Panc1 (cell line): Measurements from ENCODE around the gene FAM228B. TPM values are rescaled to one million over a fixed set of nuclear protein-coding genes. Genes with fewer than 3 reads are reported as not detected.

Source experiments
- ATAC-seq: fragments of 200-7000 bp; cut with Tn5 transposase; 2 replicates; pipeline ENCODE4 v1.9.1; 2020; ENCODE audit warnings: mild to moderate bottlenecking, moderate library complexity
- BruUV-seq: library from RNA; stranded (reverse); fragments of 400-500 nt; replicated peaks from 2 replicates; lab custom pipeline; 2021; lab: Mats Ljungman, UMichigan
- CTCF ChIA-PET: fragments of 300-600 bp; sonication (Branson Sonifier 250); formaldehyde crosslinking; loops from one replicate; lab custom pipeline; 2022; ENCODE audit warnings: antibody characterized with exemption; lab: Charles Lee
- POLR2A ChIA-PET: fragments of 300-600 bp; sonication (Branson Sonifier 250); formaldehyde crosslinking; loops from one replicate; lab custom pipeline; 2022; ENCODE audit warnings: antibody characterized with exemption; lab: Charles Lee
- DNase-seq: peaks from one replicate; pipeline ENCODE4 v3.0.0-alpha.2; 2010; ENCODE audit warnings: low read depth, low spot score
- H3K27ac ChIP-seq: 2 replicates; pipeline ENCODE4 v1.5.1; 2011; ENCODE audit warnings: mild to moderate bottlenecking, low read length, inconsistent platforms
- H3K27me3 ChIP-seq: fragments of 200-500 bp; sonication (Bioruptor generic); 2 replicates; pipeline ENCODE4 v1.6.0; 2014; ENCODE audit warnings: low read length, inconsistent platforms; ENCODE audit not compliant: control insufficient read depth, insufficient read depth
- H3K36me3 ChIP-seq: fragments of 200-500 bp; sonication (Bioruptor generic); 2 replicates; pipeline ENCODE4 v1.5.1; 2014; ENCODE audit warnings: inconsistent platforms, mild to moderate bottlenecking, low read length, moderate library complexity; ENCODE audit not compliant: control insufficient read depth, insufficient read depth
- H3K4me1 ChIP-seq: 2 replicates; pipeline ENCODE4 v1.5.1; 2011; ENCODE audit warnings: inconsistent platforms, mild to moderate bottlenecking, low read length, moderate library complexity; ENCODE audit not compliant: control insufficient read depth, insufficient read depth
- H3K4me3 ChIP-seq, 2 experiments: 2 replicates each; pipeline ENCODE4 v1.5.1; 2011 to 2012; ENCODE audit warnings: low read depth in 2 of 2, low read length in 2 of 2, mild to moderate bottlenecking in 2 of 2, inconsistent platforms in 1 of 2, moderate library complexity in 1 of 2
- H3K9me3 ChIP-seq: fragments of 200-500 bp; sonication (Bioruptor generic); 2 replicates; pipeline ENCODE4 v1.5.1; 2014; ENCODE audit warnings: low read depth, mild to moderate bottlenecking, inconsistent platforms, low read length, moderate library complexity; ENCODE audit not compliant: control insufficient read depth, insufficient read depth
- POLR2AphosphoS5 ChIP-seq: IDR thresholded peaks from 2 replicates; pipeline ENCODE4 v1.6.1; 2012; ENCODE audit warnings: mild to moderate bottlenecking, low read depth, low read length, moderate library complexity
- SIN3A ChIP-seq: IDR thresholded peaks from 2 replicates; pipeline ENCODE4 v1.6.1; 2012; ENCODE audit warnings: low read depth, mild to moderate bottlenecking, low read length, moderate library complexity, borderline replicate concordance; ENCODE audit not compliant: insufficient read depth
- TCF7L2 ChIP-seq: IDR thresholded peaks from 2 replicates; pipeline ENCODE4 v1.6.1; 2011; ENCODE audit warnings: mild to moderate bottlenecking, low read depth, low read length, inconsistent platforms
- in situ Hi-C: cut with HindIII; loops from 2 replicates; pipeline ENCODE4 v1.10.0; 2016; ENCODE audit warnings: low sequenced_read_pairs, low pct_unique_long_range_greater_than_20kb
- intact Hi-C: fragments of 100-400 bp; cut with micrococcal nuclease; formaldehyde crosslinking; loops from one replicate; pipeline ENCODE4 v1.10.0; 2022; ENCODE audit not compliant: unreplicated experiment
- total RNA-seq: library from RNA; stranded (reverse); gene quantifications from one replicate; pipeline ENCODE4 v1.2.1, GENCODE V29; 2021; ENCODE audit not compliant: unreplicated experiment
- TF ChIP-seq, protein P1 (sequence below): fragments of 450-650 bp; IDR thresholded peaks from 2 replicates; pipeline ENCODE4 v1.5.1; 2017; ENCODE audit warnings: mild to moderate bottlenecking
- TF ChIP-seq, protein P2 (sequence below), 2 experiments: IDR thresholded peaks; 2 replicates each; pipeline ENCODE4 v1.6.1; 2011 to 2012; ENCODE audit warnings: low read depth in 2 of 2, control low read depth in 1 of 2, low read length in 1 of 2, mild to moderate bottlenecking in 1 of 2, moderate library complexity in 1 of 2; ENCODE audit not compliant: insufficient read depth in 1 of 2

FAM228B gene
- total RNA-seq, 1 experiment from 2014 or later, result 23.0 TPM

DNA sequence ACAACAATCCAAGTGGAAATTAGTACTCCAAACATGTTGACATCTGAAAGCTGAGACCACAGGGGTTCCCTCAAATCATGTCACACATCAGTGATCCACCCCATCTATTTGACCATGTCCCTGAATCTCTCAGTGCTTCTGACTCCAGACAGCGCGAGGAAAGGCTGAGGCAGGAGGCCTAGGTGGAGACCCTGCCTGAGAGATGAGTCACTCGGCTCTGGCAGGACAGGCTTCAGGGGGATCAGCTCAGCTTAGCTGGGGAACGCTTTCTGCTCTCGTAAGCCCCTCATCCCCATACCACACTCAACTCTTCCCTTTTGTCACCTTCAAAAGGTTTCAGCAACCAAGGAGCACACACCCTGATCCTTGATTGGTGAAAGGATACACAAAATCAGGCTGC, 45.8 kb downstream of the FAM228B start:
- CTCF ChIA-PET, result no interaction called here
- ATAC-seq, result no peak
- Histone ChIP-seq H3K27ac (no peak overlapping the region), H3K4me1 (no peaks in the 10 kb centered on the region), H3K4me3 (no peak overlapping the region), H3K36me3 (no peaks in the 10 kb centered on the region), H3K27me3 (no peaks in the 10 kb centered on the region), H3K9me3 (no peaks in the 10 kb centered on the region)
- no TSS peak for BruUV-seq
- POLR2A ChIA-PET, result no interaction called here
- intact Hi-C loops, result loop anchor here (10.0 kb wide), 1 partner anchor 84 kb away; the partner anchor contains the start of gene TP53I3
- DNase-seq, result no peak
- in situ Hi-C loops, result no loop called here
- TF ChIP-seq, protein P1, sequence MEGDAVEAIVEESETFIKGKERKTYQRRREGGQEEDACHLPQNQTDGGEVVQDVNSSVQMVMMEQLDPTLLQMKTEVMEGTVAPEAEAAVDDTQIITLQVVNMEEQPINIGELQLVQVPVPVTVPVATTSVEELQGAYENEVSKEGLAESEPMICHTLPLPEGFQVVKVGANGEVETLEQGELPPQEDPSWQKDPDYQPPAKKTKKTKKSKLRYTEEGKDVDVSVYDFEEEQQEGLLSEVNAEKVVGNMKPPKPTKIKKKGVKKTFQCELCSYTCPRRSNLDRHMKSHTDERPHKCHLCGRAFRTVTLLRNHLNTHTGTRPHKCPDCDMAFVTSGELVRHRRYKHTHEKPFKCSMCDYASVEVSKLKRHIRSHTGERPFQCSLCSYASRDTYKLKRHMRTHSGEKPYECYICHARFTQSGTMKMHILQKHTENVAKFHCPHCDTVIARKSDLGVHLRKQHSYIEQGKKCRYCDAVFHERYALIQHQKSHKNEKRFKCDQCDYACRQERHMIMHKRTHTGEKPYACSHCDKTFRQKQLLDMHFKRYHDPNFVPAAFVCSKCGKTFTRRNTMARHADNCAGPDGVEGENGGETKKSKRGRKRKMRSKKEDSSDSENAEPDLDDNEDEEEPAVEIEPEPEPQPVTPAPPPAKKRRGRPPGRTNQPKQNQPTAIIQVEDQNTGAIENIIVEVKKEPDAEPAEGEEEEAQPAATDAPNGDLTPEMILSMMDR, result no peak
- TF ChIP-seq, protein P2, sequence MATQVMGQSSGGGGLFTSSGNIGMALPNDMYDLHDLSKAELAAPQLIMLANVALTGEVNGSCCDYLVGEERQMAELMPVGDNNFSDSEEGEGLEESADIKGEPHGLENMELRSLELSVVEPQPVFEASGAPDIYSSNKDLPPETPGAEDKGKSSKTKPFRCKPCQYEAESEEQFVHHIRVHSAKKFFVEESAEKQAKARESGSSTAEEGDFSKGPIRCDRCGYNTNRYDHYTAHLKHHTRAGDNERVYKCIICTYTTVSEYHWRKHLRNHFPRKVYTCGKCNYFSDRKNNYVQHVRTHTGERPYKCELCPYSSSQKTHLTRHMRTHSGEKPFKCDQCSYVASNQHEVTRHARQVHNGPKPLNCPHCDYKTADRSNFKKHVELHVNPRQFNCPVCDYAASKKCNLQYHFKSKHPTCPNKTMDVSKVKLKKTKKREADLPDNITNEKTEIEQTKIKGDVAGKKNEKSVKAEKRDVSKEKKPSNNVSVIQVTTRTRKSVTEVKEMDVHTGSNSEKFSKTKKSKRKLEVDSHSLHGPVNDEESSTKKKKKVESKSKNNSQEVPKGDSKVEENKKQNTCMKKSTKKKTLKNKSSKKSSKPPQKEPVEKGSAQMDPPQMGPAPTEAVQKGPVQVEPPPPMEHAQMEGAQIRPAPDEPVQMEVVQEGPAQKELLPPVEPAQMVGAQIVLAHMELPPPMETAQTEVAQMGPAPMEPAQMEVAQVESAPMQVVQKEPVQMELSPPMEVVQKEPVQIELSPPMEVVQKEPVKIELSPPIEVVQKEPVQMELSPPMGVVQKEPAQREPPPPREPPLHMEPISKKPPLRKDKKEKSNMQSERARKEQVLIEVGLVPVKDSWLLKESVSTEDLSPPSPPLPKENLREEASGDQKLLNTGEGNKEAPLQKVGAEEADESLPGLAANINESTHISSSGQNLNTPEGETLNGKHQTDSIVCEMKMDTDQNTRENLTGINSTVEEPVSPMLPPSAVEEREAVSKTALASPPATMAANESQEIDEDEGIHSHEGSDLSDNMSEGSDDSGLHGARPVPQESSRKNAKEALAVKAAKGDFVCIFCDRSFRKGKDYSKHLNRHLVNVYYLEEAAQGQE (IDR thresholded peaks at IDR 0.05; ENCODE audit: insufficient read depth in 1 of 2, low read depth in 2 of 2, low read length in 1 of 2), result no peak
- TF ChIP-seq TCF7L2, result no peak
- TF ChIP-seq POLR2AphosphoS5, result no peak
- TF ChIP-seq SIN3A, result no peak

DNA sequence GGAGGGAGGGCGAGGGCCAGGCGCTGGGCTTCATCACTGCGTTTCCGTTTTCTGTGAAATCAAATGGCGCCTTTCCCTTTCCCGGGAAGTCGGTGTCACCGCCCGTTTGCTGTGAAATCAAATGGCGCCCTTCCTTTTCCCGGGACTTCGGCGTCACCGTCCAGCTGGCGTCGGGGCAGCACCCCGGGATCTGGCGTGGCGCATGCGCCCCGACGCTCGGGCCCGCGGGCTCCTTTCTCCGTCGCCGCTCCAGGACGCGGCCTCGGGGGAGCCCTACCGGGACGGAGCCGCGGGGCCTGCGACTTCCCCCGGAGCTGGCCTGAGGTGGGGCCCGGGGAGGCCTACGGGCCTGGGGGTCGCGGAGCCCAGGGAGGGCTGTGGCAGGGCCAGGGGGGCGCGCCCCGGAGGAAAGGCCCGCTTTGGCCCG, 51.6 kb downstream of the FAM228B start, which contains the start of gene FAM228A:
FAM228A (plus strand) TSS at position 203 of the 427 bp plus-strand sequence. CDS start 428 bp downstream, outside the sequence.
- H3K27ac ChIP-seq, result no peak within 1 kb of the TSS

More for the DNA sequence above, 51.6 kb downstream of the FAM228B start, which contains the start of gene FAM228A:
- in situ Hi-C loops, result no loop called here
- Histone ChIP-seq H3K9me3 (no peaks in the 10 kb centered on the region), H3K36me3 (no peaks in the 10 kb centered on the region), H3K27me3 (no peaks in the 10 kb centered on the region), H3K4me1 (no peaks in the 10 kb centered on the region), H3K4me3 (peak within 1 kb of the TSS; percentile 20 to 48)
- BruUV-seq, result no TSS peak
- intact Hi-C loops, result no loop called here
- ChIA-PET POLR2A (interaction anchor here (0.5 kb wide), 1 partner anchor 347 kb away, joined by 8 read pairs; no protein-coding TSS in a partner anchor), CTCF (no interaction called here)
- ATAC-seq (no peak), DNase-seq (no peak)
- no peak for TF ChIP-seq SIN3A
- TF ChIP-seq, protein P1, result no peak
- no peak for TF ChIP-seq TCF7L2
- TF ChIP-seq, protein P2 (IDR thresholded peaks at IDR 0.05; ENCODE audit: insufficient read depth in 1 of 2, low read depth in 2 of 2, low read length in 1 of 2), result no peak
- no peak for TF ChIP-seq POLR2AphosphoS5
